HG02763 (cell line): ENCODE measurements around the gene RNF103.
A peak's percentile ranks its signal among the peaks of the same experiment; 100 is the strongest.

Experiments
- ATAC-seq: cut with Tn5 transposase; IDR thresholded peaks from one replicate; pipeline ENCODE4 v1.9.1; 2021; ENCODE audit warnings: mild to moderate bottlenecking, moderate library complexity; ENCODE audit not compliant: unreplicated experiment

Gene RNF103

DNA sequence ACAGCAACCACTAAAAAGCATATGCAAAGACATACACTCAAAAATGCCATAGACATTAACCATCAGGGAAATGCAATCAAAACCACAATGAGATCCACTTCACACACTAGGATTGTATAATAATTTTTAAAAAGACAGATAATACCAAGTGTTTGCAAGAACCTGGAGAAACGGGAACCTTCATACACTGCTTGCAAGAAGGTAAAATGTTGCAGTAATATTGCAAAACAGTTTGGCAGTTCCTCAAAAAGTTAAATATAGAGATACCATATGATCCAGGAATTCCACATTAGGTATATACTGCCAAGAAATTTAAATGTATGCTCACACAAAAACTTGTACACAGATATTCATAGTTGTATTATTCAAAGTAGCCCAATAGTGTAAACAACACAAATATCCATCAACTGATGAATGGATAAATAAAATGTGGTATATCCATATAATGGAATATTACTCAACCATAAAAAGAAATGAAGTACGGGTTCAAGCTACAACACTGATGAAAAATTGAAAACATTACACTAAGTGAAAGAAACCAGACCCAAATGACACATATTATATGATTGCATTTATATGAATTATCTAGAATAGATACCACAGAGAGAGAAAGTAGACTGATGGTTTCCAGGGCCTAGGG lies 45.7 kb downstream of the RNF103 start:
- ATAC-seq, result no peak

DNA sequence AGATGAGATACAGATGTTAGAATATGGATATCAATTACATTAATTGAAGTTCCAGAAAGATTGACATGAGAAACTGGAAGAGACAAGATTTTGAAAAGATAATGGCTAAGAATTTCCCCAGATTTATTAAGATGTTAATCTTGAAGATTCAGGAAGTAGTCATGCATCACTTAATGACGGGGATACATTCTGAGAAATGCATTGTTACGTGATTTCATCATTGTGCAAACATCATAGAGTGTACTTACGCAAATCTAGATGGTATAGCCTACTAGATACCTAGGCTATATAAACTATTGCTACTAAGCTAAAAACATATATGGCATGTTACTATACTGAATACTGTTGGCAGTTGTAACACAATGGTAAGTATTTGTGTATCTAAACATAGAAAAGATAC lies 53.6 kb downstream of the RNF103 start:
- no peak for ATAC-seq

DNA sequence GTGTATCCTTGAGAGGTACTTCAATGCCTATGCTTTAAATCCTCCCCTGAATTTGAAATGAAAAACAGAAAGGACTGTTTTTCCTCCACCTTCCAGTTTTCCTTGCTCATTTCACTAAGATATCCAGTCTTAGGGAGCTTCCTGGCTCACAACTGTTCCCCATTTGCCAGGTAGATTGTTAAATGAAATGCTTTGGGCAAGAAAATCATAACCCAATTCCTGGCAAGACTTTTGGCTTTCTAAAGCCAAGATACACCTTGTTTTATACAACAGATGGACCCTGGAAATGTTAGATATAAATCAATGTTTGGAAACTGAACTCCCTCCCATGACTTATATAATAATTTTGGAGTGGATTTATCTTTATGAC lies 56.9 kb downstream of the RNF103 start:
- ATAC-seq, result no peak

DNA sequence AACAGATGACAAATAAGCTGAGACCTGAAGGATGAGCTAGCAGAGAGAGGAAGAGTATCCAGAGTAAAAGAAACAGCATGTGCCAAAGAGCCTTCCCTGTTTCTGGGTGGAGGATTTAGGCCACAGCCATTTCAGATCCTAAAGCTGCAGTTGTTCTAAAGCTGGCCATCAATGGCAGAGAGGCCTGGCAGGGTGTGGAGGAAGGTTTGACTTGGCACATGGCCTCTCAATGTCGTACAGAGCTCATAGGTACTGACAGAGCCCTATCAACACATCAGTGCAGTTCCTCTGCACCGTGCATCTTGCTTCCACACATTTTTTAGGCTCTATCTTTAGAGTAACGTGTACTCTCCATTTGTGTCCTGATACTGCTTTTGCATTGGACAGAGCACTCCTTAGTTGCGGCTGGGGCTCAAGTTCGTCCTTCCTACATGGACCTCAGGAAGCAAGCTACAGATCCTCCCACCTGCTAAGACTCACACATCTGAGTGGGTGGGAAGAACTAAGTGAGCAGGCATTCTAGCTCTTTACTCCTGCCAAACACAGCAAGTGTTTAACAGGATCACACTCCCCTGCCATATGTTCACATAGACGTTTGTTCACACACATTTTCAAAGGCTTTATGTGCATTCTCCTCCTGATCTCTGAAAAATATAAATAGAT lies 57.4 kb downstream of the RNF103 start:
- ATAC-seq, result no peak

DNA sequence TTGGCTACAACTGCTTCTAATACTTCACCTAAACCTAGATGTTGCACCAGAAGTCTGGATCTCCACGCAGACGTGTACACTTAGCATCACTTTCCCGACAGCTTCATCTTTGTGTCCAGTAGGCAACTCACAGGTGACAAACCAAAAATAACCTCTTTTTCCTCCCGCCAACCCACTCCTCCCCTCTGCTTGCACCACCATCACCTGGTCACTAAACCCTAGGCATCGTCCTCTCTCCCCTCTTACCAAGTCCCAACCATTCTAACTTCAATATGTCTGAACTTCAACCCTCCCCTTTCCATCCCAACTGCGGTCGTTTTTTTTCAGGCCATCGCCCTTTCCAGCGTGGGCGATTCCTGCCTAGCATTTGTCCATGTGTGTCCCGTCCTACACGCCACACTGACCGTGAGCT lies 60.0 kb downstream of the RNF103 start:
- ATAC-seq, result no peak

DNA sequence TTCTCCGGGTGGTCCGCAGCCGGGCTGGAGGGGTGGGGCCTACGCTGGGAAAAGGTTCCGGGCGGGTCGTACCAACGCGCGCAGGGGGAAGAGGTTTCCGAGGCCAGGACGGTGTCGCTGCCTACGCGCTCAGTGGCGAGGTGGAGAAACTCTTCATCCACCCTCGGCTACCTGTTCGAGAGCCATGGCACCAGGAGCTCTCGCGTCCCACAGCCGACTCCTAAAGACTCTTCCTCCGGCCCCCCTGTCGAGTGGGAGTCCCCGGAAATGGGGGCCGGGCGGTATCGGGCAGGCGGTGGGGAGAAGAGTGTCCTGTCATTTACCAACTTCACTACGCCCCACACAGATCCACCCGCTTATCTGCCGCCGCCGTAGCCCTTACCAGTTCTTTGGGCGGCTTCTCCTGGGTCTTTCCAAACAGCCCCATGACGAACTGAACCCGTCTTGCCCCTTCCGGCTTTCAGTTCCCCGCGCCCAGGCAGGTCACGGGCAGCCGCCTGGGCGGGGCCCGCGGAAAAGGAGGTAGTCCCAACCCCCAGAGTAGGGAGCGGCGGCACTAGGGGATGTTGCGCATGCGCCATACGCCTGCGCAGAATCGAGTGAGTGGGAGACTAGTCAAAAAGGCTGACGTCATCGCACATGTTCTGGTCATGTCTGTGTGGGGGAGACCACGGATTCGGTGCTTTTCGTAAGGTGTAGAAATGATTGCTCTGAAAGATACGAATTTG lies 60.6 kb downstream of the RNF103 start, which contains the start of gene CHMP3:
Gene CHMP3, minus strand, starts transcription at position 522 of the 728 bp plus-strand sequence. Its CDS starts 95 bp downstream, at position 427.
- peak; percentile 89 for ATAC-seq

DNA sequence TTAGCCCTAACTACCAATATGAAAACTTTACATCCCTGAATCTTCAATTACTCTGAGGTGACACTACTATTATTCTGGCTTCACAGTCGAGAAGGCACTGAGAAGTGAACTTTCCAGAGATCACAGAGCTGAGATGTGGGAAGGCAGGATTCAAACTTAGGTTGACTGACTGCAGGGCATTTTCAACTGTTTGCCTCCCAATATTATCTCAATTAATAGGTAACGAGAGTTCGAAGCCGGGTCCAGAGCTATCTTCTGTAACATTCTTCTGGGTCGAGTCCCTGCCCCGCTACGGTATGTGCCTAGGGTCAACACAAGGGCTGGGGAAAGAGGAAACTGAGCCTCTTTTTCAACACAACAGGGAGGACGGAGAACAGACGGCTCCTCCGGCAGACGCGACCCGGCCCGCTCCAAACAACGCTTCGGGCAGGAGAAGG lies 61.2 kb downstream of the RNF103 start:
- ATAC-seq, result no peak

DNA sequence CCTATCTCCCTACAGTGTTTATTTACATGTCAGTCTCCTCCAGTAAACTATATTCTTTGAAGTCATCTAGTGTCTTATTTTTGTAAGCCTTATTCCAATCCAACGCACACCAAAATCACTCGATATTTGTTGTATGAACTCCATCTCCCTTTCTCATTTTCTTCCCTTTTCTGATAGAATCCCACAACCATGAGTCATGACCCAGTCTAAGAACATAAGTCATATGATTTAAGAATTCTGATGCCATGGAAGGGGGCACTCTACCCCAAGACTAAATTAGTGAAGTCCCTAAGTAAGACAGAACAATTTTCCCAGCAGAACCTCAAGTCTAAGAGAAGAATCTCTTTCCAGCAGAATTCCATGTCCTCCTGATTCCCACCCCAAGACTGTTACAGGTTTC lies 65.8 kb downstream of the RNF103 start:
- no peak for ATAC-seq

DNA sequence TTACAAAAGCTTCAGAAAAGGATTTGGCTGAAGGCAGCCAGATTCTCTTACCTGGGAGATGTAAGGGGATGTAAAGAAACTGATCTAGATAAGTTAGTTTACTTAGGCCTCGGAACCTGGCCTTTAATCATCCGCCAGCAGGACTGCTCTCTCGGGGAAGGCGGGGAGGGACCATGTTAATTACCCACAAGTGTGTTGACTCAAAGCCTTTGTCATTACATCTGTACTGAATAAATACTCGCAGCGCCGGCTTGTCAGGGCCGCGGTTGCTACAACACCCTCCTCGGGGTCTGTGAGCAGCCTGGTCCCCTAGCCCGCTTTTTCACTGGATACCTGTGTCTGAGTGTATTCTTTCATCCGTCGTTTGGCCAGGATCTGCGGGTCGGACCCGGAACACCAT lies 67.2 kb downstream of the RNF103 start:
- ATAC-seq, result no peak
